Kidney glomerular epithelial cell (primary cell): ENCODE results near the gene ABT1.
A peak's percentile ranks its signal among the peaks of the same experiment; 100 is the strongest.

ENCODE experiments used
- DNase-seq: peaks from one replicate; lab custom pipeline; 2025; lab: John Stamatoyannopoulos, UW

ABT1 gene

DNA sequence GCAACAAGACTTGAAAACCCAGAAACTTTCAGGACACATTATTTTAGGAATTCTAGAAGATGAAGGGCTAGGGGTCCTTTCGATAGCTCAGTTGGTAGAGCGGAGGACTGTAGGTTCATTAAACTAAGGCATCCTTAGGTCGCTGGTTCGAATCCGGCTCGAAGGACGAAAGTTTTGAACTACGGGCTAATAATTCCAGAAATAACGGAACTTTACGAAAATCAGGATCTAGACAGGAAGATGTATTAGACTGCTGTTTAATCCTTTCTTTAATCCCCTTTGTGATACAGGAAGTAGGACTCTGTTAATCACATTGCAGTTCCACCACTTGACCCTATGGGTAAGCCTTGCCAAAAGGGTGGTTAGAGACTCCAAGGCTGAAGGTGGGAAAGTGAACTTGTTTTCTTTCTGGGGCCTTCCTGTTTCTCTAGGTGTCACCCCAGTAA lies 21.2 kb upstream of the ABT1 start:
- no peak for DNase-seq

GRCh38 chr6:26576407-26576843 lies 20.3 kb upstream of the ABT1 start:
- DNase-seq = no peak

- DNase-seq = peak; percentile 62
Measured at GRCh38 chr6:26576929-26577719, 19.6 kb upstream of the ABT1 start.

- DNase-seq = no peak
Measured at GRCh38 chr6:26577720-26578072, 19.1 kb upstream of the ABT1 start.

GRCh38 chr6:26578279-26578678 lies 18.5 kb upstream of the ABT1 start:
- no peak for DNase-seq

DNA sequence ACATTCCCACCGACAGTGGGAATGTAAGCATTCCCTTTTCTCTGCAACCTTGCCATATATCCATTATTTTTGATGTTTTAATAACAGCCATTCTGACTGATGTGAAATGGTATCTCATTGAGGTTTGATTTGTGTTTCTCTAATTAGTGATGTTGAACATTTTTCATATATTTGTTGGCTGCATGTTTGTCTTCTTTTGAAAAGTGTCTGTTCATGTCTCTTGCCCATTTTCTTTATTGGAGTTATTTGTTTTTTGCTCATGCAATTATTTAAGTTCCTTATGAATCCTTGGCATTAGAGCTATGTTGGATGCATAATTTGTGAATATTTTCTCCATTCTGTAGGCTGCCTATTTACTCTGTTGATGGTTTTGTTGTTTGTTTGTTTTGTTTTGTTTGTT lies 18.0 kb upstream of the ABT1 start:
- no peak for DNase-seq

- DNase-seq = no peak
Measured at GRCh38 chr6:26581164-26581915, 15.4 kb upstream of the ABT1 start.

- DNase-seq = no peak
Measured at GRCh38 chr6:26588965-26589364, 7.8 kb upstream of the ABT1 start.

GRCh38 chr6:26592649-26593048 lies 4.1 kb upstream of the ABT1 start:
- DNase-seq = no peak

DNA sequence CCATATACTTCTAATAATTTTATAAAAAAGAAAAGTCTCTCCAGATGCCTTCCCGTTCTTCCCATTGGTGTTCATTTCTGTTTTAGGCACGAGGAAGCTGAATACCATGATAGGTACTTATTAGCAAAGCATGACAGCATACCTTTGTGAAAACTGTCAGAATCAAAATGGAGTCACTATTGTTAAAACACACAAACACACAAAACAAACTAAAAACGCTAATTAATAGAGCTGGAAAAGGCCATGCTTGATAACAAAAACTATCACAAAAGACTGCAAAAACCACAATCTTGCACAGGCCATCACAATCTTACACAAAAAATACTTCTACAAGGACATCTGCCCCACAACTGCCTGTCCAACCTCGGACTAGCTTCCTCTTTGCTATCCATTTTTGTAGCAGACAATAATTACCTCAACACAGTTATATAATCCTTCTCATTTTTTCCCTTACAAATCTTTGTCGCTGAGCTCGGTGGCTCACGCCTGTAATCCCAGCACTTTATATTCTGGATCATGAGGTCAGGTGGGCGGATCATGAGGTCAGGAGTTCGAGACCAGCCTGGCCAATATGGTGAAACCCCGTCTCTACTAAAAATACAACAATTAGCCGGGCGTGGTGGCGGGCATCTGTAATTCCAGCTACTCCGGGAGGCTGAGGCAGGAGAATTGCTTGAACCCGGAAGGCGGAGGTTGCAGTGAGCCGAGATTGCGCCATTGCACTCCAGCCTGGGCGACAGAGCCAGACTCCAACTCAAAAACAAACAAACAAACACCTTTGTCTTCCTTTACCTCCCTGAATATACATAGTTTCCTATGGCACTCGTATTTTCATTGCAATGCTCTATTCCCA lies 3.2 kb upstream of the ABT1 start:
- no peak for DNase-seq

DNA sequence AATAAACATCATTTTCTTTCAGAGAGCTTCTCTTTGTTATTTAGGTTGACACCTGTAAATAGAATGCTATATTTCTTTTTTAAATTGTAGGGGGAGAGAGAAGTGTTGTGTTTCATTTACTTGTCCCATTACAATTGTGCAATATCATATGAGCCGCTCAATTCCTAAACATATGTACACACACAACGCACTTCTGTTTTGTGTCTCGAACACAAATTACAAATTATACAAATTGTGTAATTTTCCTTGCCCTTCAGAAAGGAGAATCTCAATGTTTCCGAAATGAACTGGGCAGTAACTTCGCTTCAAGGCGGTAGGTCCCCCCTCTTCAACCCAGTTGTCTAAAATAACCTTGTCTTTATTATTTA lies 2.6 kb upstream of the ABT1 start:
- DNase-seq = no peak

- peak; percentile 63 for DNase-seq
Measured at GRCh38 chr6:26594730-26595632, 1.8 kb upstream of the ABT1 start.

DNA sequence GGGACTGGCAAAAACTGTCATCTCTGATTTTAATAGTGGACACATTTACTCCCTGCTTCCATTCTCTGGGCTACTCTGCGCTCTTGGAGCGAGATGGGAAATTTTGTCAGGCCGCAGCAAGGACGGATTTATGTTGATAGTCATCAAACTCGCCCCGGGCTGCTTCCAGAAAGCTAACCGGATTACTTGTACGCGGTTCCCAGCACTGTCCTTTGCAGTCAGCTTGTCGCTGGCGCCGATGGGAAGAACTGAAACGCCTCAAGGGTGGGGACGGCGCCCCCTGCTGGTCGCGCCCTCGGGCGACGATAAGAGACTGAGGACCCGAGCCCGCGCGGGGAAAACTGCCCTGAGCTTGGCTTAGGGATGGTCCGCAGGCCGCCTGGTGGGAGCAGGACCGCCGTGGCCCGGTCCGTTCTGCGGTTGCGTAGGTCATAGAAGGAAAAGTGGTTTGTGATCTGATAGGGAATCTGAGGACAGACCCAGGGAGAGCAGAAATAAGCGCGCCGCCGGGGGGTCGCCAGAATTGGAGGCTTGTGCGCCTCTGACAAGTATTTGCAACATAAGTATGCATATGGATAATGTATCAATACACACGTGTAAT lies 984 bp upstream of the ABT1 start:
- DNase-seq = peak; percentile 70

GRCh38 chr6:26597389-26597766 lies 625 bp downstream of the ABT1 start:
- no peak for DNase-seq

DNA sequence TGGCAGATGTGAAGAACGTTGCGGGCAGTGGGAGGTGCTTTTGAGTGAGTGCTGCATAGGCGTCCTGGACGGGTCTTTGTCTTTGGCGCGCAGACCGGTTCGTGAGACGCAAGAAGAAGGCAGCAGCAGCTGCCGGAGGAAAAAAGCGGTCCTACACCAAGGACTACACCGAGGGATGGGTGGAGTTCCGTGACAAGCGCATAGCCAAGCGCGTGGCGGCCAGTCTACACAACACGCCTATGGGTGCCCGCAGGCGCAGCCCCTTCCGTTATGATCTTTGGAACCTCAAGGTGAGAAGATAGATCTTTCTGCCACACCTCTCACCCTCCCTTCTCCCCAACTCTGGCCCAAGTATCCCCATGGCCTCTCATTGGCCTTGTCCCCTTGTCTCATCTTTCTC lies 1.1 kb downstream of the ABT1 start:
- DNase-seq = no peak

DNA sequence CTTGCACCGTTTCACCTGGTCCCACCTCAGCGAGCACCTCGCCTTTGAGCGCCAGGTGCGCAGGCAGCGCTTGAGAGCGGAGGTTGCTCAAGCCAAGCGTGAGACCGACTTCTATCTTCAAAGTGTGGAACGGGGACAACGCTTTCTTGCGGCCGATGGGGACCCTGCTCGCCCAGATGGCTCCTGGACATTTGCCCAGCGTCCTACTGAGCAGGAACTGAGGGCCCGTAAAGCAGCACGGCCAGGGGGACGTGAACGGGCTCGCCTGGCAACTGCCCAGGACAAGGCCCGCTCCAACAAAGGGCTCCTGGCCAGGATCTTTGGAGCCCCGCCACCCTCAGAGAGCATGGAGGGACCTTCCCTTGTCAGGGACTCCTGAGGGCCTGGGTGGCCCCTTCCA lies 1.5 kb downstream of the ABT1 start:
- no peak for DNase-seq

DNA sequence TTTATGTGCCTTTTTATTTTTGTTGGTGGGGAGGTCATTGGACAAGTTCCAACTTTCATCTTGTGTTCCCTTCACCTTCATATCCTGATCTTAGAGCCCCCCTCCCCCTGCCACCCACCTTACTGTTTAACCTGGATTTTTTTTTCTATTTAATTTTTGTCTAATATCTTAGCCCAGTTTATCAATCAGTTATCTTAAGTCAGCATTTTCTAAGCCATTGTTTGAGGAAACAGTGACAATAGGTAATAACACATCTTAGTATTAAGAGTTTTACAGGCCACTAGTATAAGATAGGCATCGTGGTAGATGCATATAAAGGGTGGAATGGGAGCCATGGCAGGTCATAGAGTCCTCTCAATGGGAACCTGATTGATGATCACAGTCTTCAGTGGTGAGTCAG lies 2.4 kb downstream of the ABT1 start:
- DNase-seq = no peak

- no peak for DNase-seq
Measured at GRCh38 chr6:26599591-26599990, 2.8 kb downstream of the ABT1 start.

GRCh38 chr6:26600759-26601158 lies 4.0 kb downstream of the ABT1 start:
- DNase-seq = no peak

DNA sequence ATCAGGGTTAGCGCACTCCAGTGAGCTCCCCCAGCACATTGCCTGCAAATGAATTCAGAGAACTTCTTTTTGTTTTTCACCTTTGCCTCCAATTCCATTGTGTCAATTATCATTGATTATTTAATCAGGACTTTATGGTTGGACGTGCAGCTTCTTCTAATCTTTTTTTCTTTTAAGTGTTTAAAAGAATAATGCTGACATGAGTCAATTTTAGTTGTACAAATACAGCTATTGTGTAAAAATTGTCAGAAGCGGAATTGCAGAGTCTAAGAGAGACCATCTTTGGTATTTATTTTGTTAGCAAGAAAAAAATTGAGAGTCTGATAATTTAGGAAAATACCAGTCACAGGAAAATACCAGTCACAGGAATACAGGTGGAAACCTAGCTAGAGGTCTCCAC lies 5.5 kb downstream of the ABT1 start:
- DNase-seq = no peak

DNA sequence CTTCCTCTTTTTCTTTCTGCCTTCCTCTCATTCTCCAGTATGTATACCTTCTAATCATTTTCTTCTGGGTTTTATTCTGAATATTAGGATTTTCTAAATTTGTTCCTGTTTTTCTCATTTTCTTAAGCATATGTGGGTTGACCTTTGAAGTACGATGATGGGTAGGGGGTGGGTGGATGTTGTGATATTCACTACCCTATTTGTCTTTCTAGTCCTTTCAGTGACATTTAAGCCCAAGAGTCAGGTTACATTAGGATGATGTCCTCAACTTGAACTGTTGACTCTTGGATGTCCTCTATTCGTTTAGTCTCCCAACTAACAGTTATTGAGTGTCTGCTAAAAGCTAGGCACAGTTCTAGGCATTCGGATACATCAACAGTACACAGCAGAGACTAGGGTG lies 7.3 kb downstream of the ABT1 start:
- DNase-seq = no peak
